WERI-Rb-1 (cell line): ENCODE results near the gene PCNT.

Experiments used
- DNase-seq: peaks from one replicate; pipeline ENCODE4 v3.0.0-alpha.2; 2020
- H3K27ac ChIP-seq: fragments of 250-450 bp; sonication (Bioruptor Pico); 2 replicates; pipeline ENCODE4 v1.5.1; 2020; ENCODE audit warnings: mild to moderate bottlenecking, moderate library complexity
- H3K27me3 ChIP-seq: fragments of 250-450 bp; sonication (Bioruptor Pico); 2 replicates; pipeline ENCODE4 v1.5.1; 2021; ENCODE audit warnings: mild to moderate bottlenecking, low read depth, moderate library complexity; ENCODE audit not compliant: insufficient read depth, severe bottlenecking
- H3K36me3 ChIP-seq: fragments of 250-450 bp; sonication (Bioruptor Pico); 2 replicates; pipeline ENCODE4 v1.5.1; 2020; ENCODE audit warnings: mild to moderate bottlenecking, moderate library complexity
- H3K4me3 ChIP-seq: 2 replicates; pipeline ENCODE4 v1.5.1; 2011; ENCODE audit warnings: low read depth, mild to moderate bottlenecking, control low read depth, low read length
- H3K9me3 ChIP-seq: fragments of 250-450 bp; sonication (Bioruptor Pico); 2 replicates; pipeline ENCODE4 v1.5.1; 2021; ENCODE audit warnings: mild to moderate bottlenecking, moderate library complexity; ENCODE audit not compliant: severe bottlenecking
- TF ChIP-seq, protein P1 (sequence below): IDR thresholded peaks from 2 replicates; pipeline ENCODE4 v1.5.1; 2011; ENCODE audit warnings: low read depth, mild to moderate bottlenecking, control low read depth, inconsistent platforms, low read length

PCNT gene

GRCh38 chr21:46424039-46424591 lies 100.2 kb downstream of the PCNT start:
- Histone ChIP-seq H3K36me3 (peaks cover 76% of the 10 kb centered on the region), H3K9me3 (no peaks in the 10 kb centered on the region), H3K4me3 (no peak overlapping the region), H3K27me3 (no peaks in the 10 kb centered on the region), H3K27ac (peak overlapping the region; percentile 98)
- DNase-seq = peak; percentile 50
- TF ChIP-seq, protein P1, sequence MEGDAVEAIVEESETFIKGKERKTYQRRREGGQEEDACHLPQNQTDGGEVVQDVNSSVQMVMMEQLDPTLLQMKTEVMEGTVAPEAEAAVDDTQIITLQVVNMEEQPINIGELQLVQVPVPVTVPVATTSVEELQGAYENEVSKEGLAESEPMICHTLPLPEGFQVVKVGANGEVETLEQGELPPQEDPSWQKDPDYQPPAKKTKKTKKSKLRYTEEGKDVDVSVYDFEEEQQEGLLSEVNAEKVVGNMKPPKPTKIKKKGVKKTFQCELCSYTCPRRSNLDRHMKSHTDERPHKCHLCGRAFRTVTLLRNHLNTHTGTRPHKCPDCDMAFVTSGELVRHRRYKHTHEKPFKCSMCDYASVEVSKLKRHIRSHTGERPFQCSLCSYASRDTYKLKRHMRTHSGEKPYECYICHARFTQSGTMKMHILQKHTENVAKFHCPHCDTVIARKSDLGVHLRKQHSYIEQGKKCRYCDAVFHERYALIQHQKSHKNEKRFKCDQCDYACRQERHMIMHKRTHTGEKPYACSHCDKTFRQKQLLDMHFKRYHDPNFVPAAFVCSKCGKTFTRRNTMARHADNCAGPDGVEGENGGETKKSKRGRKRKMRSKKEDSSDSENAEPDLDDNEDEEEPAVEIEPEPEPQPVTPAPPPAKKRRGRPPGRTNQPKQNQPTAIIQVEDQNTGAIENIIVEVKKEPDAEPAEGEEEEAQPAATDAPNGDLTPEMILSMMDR = peak; percentile 37; the same call in 1 of the 2 replicates

DNA sequence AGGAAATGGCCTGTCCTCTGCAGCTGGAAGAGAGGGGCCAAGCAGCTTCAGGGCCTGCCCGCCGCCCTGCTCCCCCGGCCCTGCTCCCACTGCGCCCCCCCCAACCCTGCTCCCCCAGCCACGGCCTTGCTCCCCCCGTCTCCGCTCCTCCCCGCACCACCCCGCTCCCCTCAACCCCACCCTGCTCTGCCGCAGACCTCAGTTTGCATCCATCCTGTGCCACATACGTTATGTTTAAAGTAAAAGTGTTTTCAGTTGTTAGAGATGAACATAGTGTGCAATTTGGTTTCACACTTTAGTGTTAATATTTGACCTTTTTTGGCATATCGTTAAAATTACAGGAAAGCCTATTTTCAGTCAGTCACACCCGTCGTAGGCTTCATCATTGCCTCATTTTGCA lies 100.7 kb downstream of the PCNT start:
- Histone ChIP-seq H3K4me3 (no peak overlapping the region), H3K27ac (peak overlapping the region; percentile 98), H3K9me3 (no peaks in the 10 kb centered on the region), H3K27me3 (no peaks in the 10 kb centered on the region), H3K36me3 (peaks cover 74% of the 10 kb centered on the region)
- no peak for DNase-seq
- TF ChIP-seq, protein P1 = no peak

DNA sequence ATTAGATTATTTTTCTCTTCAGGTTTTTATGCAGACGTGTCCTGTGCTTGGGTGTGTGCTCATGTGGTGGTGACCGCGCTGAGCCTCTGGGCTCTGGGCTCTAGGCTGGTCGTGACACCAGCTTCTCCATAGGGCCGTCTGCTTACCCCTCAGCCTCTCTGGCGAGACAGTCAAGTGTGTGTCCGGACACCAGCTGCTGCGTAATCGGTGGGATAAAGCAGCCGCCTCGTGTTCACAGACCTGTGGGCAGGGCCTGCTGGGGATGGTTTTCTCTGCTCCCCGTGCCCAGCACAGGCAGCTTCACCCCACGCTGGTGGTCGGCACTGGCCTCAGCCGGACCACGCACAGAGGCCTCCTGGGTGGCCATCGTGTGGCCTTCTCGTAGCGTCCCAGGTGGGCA lies 101.1 kb downstream of the PCNT start:
- Histone ChIP-seq H3K9me3 (no peaks in the 10 kb centered on the region), H3K4me3 (no peak overlapping the region), H3K27me3 (no peaks in the 10 kb centered on the region), H3K27ac (peak overlapping the region; percentile 98), H3K36me3 (peaks cover 74% of the 10 kb centered on the region)
- DNase-seq = peak; percentile 96
- TF ChIP-seq, protein P1 = no peak

GRCh38 chr21:46425571-46425970 lies 101.6 kb downstream of the PCNT start:
- Histone ChIP-seq H3K27ac (peak overlapping the region; percentile 98), H3K9me3 (no peaks in the 10 kb centered on the region), H3K36me3 (peaks cover 74% of the 10 kb centered on the region), H3K27me3 (no peaks in the 10 kb centered on the region), H3K4me3 (peak overlapping the region; percentile 6; the same call in 1 of the 2 replicates)
- TF ChIP-seq, protein P1 = no peak
- DNase-seq = peak; percentile 87

GRCh38 chr21:46426313-46427046 lies 102.5 kb downstream of the PCNT start:
- no peaks in the 10 kb centered on the region for H3K27me3 ChIP-seq
- peak overlapping the region; percentile 98 for H3K27ac ChIP-seq
- DNase-seq = no peak
- H3K4me3 ChIP-seq = no peak overlapping the region
- H3K9me3 ChIP-seq = no peaks in the 10 kb centered on the region
- TF ChIP-seq, protein P1 = no peak
- H3K36me3 ChIP-seq = peaks cover 74% of the 10 kb centered on the region

GRCh38 chr21:46427516-46427915 lies 103.6 kb downstream of the PCNT start:
- DNase-seq = no peak
- Histone ChIP-seq H3K27me3 (no peaks in the 10 kb centered on the region), H3K9me3 (no peaks in the 10 kb centered on the region), H3K27ac (no peak overlapping the region), H3K36me3 (peaks cover 74% of the 10 kb centered on the region), H3K4me3 (no peak overlapping the region)
- TF ChIP-seq, protein P1 = no peak
